Nucleus accumbens (tissue), 56 donors: ENCODE data around the gene MAML3.

Experiments used
- DNase-seq, 56 donors: peaks; one replicate each; lab custom pipeline; 2025; lab: John Stamatoyannopoulos, UW

MAML3 gene

GRCh38 chr4:139854668-139855403 lies 299.1 kb downstream of the MAML3 start:
- DNase-seq, result no peak

GRCh38 chr4:139853309-139853708 lies 300.7 kb downstream of the MAML3 start:
- no peak for DNase-seq

- no peak for DNase-seq
Observed at GRCh38 chr4:139852612-139853269, 301.2 kb downstream of the MAML3 start.

DNA sequence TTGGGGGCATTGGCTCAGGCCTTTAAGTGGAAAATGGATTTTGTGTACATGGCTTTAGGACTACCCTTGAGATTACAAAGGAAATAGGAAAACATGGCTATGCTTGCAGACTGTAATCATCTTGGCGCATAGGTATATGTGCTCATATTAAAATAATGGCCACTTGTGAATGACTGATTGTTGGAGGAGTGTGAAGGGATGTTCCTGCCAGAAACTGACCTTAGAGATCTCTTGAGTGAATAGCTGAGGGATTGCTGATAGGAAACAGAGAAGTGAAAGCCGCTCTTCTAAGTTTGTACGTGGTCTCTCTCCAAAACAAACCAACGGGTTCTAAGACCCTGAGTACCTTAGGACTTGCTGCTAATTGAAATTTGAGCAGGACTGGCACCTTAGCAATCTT lies 302.3 kb downstream of the MAML3 start:
- DNase-seq, result no peak

DNA sequence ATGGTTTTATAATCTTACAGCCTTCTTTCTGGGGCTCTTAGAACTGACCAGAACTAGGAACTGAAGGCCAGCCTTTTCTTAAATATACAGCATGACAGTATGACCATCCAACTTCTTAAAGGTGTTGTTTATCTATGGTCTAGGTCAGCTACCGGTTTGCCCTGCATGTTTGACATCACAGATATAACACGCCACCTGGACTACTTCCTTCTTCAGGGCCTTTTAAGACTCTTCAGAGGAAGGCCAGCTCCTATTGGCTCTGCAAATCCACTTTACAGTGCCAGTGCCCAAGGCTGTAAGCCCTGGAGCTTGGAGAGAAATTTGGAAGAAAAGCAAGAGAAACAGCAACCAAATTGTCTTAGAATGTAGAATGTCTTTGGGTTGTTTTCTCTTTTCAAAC lies 302.9 kb downstream of the MAML3 start:
- no peak for DNase-seq

GRCh38 chr4:139849219-139849618 lies 304.8 kb downstream of the MAML3 start:
- DNase-seq, result no peak

GRCh38 chr4:139848028-139848427 lies 306.0 kb downstream of the MAML3 start:
- no peak for DNase-seq

GRCh38 chr4:139847602-139848001 lies 306.4 kb downstream of the MAML3 start:
- DNase-seq, result no peak

DNA sequence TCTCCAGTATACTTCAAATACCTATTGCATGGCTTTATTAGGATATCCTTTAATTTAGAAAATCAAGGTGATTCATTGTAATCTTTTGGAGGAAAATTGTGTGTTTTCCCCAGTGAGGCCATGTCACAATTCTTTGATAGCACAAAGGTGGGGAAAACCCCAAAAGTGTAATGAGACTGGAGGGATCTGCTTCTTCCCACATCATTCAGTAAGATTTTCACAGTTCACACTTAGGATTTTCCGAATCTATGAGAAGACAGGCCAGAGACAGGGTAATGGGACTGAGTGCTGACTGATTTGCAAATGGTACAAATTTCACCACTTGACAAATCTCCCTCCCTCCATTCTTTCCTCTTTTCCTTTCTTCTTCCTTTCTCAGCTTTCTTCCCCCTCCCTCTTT lies 307.2 kb downstream of the MAML3 start:
- DNase-seq, result no peak

- DNase-seq, result no peak
Observed at GRCh38 chr4:139845453-139846093, 308.4 kb downstream of the MAML3 start.

DNA sequence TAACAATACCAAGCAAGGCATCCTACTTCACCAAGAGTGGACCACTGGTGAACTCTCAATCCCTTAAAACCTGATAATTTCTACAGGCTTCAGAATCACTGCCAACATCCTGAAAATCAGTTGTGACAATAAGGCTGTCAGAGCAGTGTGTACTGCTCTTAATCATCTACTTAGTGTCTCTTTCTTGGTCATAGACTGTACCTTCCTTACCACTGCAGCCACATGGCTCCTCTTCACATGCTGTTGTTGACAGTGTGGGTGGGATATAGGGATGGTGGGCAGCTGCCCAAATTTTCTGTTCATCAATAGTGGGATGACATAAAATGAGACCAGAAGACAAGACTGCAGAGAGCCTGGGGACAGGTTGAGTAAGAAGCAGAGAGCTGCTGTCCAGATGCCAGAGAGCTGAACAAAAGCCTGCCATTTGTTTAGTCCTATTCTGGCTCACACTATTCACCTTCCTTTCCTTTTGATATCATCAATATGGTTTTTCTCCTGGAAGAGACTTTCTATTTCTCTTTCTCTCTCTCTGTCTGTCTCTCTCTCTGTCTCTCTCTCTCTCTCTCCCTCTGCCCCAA lies 309.4 kb downstream of the MAML3 start:
- no peak for DNase-seq

GRCh38 chr4:139844057-139844456 lies 309.9 kb downstream of the MAML3 start:
- DNase-seq, result no peak

DNA sequence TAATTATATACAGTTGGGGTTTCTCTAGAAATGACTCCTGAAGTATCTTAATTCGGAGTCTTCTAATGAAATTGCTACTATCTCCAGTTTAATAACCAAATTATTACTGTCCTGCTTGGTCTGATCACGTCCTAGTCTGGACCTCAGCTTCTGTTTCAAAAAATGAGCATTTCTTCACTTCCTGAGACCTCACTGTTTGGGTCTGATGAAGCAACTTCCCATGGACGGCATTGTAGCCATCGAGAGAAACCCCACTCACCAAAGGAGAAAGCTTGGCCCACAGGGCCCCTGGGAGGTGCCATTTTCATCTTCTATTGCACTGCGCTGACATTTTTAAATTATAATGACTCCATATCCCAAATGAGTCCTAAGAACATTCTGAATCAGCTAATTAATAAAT lies 310.3 kb downstream of the MAML3 start:
- DNase-seq, result no peak

DNA sequence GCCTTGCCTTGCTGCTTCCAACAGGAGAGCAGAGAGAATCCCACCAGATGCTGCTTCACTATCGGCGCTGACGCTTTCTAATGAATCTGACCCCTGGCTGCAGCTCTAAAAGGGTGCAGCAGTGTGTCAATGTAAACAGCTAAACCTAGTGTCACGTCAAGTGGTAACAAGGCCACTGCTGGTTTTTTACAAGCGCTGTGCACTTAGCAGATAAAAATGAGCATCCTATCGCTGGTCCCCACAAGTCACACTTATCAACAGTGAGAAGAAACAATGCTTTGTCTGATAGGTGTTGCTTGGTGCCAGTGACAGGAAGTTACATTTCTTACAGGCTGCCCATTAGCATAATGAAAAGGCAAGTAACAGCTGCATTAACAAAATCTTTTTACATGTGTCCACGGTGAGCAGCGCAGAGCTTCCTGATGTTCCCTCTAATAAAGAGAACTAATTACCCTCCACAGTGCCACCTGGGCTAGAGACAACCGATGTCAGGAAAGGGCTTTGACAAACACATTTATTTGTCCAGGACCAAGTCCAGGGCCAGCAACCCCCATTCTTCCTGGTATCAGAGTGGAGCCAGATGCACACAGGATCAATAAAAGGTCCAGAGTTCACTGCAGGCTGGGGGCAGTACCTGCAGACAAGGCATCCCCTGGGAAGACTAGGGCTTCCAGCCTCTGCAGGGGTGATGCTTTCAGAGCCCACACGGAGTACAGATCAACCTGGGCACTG lies 312.4 kb downstream of the MAML3 start:
- no peak for DNase-seq

DNA sequence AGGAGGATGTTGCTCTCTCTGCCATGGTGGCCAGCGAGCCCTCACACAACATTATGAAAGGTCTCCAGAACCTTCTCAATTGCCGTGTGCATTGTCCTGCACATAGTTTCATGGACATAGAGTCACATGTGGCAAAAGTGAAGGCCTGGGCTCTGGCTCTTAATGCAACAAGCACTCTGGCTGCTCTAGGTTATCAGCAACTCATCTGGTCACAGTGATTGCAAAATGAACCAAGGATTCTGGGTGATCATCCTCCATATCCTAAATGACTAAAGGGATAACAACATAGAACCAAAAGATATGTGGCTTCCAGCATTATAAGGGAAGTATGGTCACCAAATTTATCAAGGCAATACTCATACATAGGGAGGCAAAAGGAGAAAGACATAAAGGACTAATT lies 313.2 kb downstream of the MAML3 start:
- DNase-seq, result no peak

DNA sequence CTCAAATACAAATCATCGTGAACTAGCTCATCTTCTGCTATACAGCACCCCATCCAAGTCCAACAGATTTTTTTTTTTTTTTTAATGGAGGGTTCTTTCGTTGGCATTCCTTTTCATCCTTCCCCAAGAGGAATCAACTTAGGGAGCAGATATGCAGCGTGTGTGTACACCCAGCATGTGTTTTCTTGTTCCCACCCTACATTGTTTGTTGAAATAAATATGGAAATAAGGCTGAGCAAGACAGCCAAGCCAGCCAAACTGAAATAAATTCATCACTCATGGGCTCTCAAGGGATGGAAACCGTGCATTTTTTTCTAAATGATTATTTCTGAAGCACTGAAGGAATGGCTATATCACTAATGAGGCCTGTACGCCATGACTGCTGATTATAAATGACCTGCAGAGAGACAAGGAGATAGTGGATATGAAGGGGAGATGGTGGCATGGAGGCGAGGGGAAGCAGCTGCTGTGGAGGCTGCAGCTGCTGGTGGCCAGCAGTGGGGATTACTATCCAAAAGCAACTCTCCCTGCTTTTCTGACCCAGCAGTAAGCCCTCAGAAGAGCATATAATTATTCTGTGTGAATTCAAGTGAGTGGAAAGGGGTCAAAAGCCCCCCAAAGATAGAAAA lies 314.5 kb downstream of the MAML3 start:
- no peak for DNase-seq

- no peak for DNase-seq
Observed at GRCh38 chr4:139838811-139839210, 315.2 kb downstream of the MAML3 start.

GRCh38 chr4:139834981-139835391 lies 319.0 kb downstream of the MAML3 start:
- no peak for DNase-seq

- no peak for DNase-seq
Observed at GRCh38 chr4:139834226-139834662, 319.7 kb downstream of the MAML3 start.
